Endodermal cell (in vitro differentiated cells): ENCODE measurements around the gene NCOR1. TPM values are rescaled to one million over a fixed set of nuclear protein-coding genes. Genes with fewer than 3 reads are reported as not detected.

Experiments used
- DNase-seq: peaks from one replicate; pipeline ENCODE4 v3.0.0-alpha.2; 2017
- H3K27ac ChIP-seq: 2 replicates; pipeline ENCODE4 v1.5.1; 2013; ENCODE audit warnings: mild to moderate bottlenecking, low read depth, low read length, moderate library complexity
- H3K27me3 ChIP-seq: 2 replicates; pipeline ENCODE4 v1.6.1; 2013; ENCODE audit warnings: mild to moderate bottlenecking, low read length, moderate library complexity; ENCODE audit not compliant: insufficient read depth, control insufficient read depth, poor library complexity, severe bottlenecking
- H3K36me3 ChIP-seq: 2 replicates; pipeline ENCODE4 v1.7.0; 2013; ENCODE audit warnings: mild to moderate bottlenecking, low read length, moderate library complexity; ENCODE audit not compliant: control insufficient read depth, insufficient read depth
- H3K4me1 ChIP-seq: one replicate; pipeline ENCODE4 v1.7.0; 2013; ENCODE audit warnings: low read length; ENCODE audit not compliant: control insufficient read depth, insufficient read depth
- H3K4me3 ChIP-seq: 2 replicates; pipeline ENCODE4 v1.5.1; 2013; ENCODE audit warnings: mild to moderate bottlenecking, low read length, moderate library complexity
- H3K9ac ChIP-seq: 2 replicates; pipeline ENCODE4 v1.6.1; 2013; ENCODE audit warnings: mild to moderate bottlenecking, low read length, moderate library complexity; ENCODE audit not compliant: poor library complexity, severe bottlenecking; ENCODE audit errors: extremely low read depth
- H3K9me3 ChIP-seq: 2 replicates; pipeline ENCODE4 v1.6.1; 2013; ENCODE audit warnings: mild to moderate bottlenecking, low read length, moderate library complexity; ENCODE audit not compliant: control insufficient read depth
- H3K27ac Mint-ChIP-seq: 2 replicates; pipeline ENCODE4 v1.8.0; 2020; ENCODE audit warnings: mixed read lengths
- H3K27me3 Mint-ChIP-seq: 2 replicates; pipeline ENCODE4 v1.8.0; 2021; ENCODE audit warnings: mild to moderate bottlenecking, mixed read lengths; ENCODE audit not compliant: insufficient read depth
- H3K36me3 Mint-ChIP-seq: 2 replicates; pipeline ENCODE4 v1.8.0; 2020; ENCODE audit warnings: low read depth, mixed read lengths
- H3K4me1 Mint-ChIP-seq: 2 replicates; pipeline ENCODE4 v1.8.0; 2020; ENCODE audit warnings: mixed read lengths
- H3K4me3 Mint-ChIP-seq: 2 replicates; pipeline ENCODE4 v1.8.0; 2020; ENCODE audit warnings: mild to moderate bottlenecking, moderate library complexity, mixed read lengths
- H3K9me3 Mint-ChIP-seq: 2 replicates; pipeline ENCODE4 v1.8.0; 2020; ENCODE audit warnings: mild to moderate bottlenecking, mixed read lengths
- CTCF ChIP-seq: fragments of 200-600 bp; sonication (generic); conservative IDR thresholded peaks from 2 replicates; pipeline ENCODE4 v1.5.0; 2021; ENCODE audit warnings: antibody characterized with exemption, mild to moderate bottlenecking
- WGBS, 2 experiments: methylation state at CpG; one replicate each; pipeline versions ENCODE4 v1.1.5 to v1.1.7; 2013; ENCODE audit warnings: missing lambda C conversion rate in 2 of 2, mixed read lengths in 1 of 2; ENCODE audit not compliant: insufficient coverage in 1 of 2, insufficient read length in 1 of 2; 5-methylcytosine and 5-hydroxymethylcytosine counted together
- total RNA-seq, 2 donors: library from RNA; stranded (reverse); fragmentation: NEBNext Ultra II Directional in 1 of 2; extraction: Animal tissue kit (Norgen Biotek cat#: 25700) in 1 of 2; gene quantifications; 2 replicates in 1 of 2; 3 replicates in 1 of 2; pipeline ENCODE4 v1.2.1, GENCODE V29; 2021

NCOR1 gene
- total RNA-seq, 2 donors from 2014 or later, result 112 to 141 TPM

- peaks cover 4% of the 10 kb centered on the region for H3K9me3 Mint-ChIP-seq
- peaks cover 10% of the 10 kb centered on the region for H3K9me3 ChIP-seq
- peaks cover 82% of the 10 kb centered on the region for H3K36me3 Mint-ChIP-seq
- no peak overlapping the region for H3K4me3 ChIP-seq
- no peaks in the 10 kb centered on the region for H3K27me3 Mint-ChIP-seq
- WGBS, 2 experiments, result 100% methylated on average over 1 of the region's 1 CpG; no CpG with 5 or more reads in 1 of the 2 experiments
- peaks cover 93% of the 10 kb centered on the region for H3K36me3 ChIP-seq
- no peaks in the 10 kb centered on the region for H3K27me3 ChIP-seq
- H3K4me1 Mint-ChIP-seq, result peaks cover 23% of the 10 kb centered on the region
- H3K9ac ChIP-seq, result no peak overlapping the region
- no peak overlapping the region for H3K4me3 Mint-ChIP-seq
- DNase-seq, result no peak
- H3K27ac Mint-ChIP-seq, result no peak overlapping the region
- H3K27ac ChIP-seq, result no peak overlapping the region
- peaks cover 5% of the 10 kb centered on the region for H3K4me1 ChIP-seq
- TF ChIP-seq CTCF, result no peak
These were observed 190.1 kb downstream of the NCOR1 start for GRCh38 chr17:16025202-16025601.

GRCh38 chr17:16023881-16024280 is 191.5 kb downstream of the NCOR1 start:
- Histone ChIP-seq H3K9me3 (peaks cover 10% of the 10 kb centered on the region), H3K36me3 (peaks cover 94% of the 10 kb centered on the region), H3K9ac (no peak overlapping the region), H3K4me3 (no peak overlapping the region), H3K27me3 (no peaks in the 10 kb centered on the region), H3K4me1 (peaks cover 5% of the 10 kb centered on the region), H3K27ac (no peak overlapping the region)
- TF ChIP-seq CTCF, result no peak
- Mint-ChIP-seq H3K9me3 (peaks cover 4% of the 10 kb centered on the region), H3K4me3 (no peak overlapping the region), H3K27me3 (no peaks in the 10 kb centered on the region), H3K4me1 (peaks cover 23% of the 10 kb centered on the region), H3K36me3 (peaks cover 84% of the 10 kb centered on the region), H3K27ac (no peak overlapping the region)
- 88 to 93% methylated on average over 3 to 4 of the region's 4 CpGs for WGBS, 2 experiments
- DNase-seq, result no peak

- no peaks in the 10 kb centered on the region for H3K27me3 ChIP-seq
- H3K4me1 Mint-ChIP-seq, result peaks cover 10% of the 10 kb centered on the region
These were observed 196.0 kb downstream of the NCOR1 start for GRCh38 chr17:16019347-16019746.

More at GRCh38 chr17:16019347-16019746, 196.0 kb downstream of the NCOR1 start:
- no peaks in the 10 kb centered on the region for H3K4me1 ChIP-seq
- H3K9ac ChIP-seq, result no peak overlapping the region
- no peak for TF ChIP-seq CTCF
- Mint-ChIP-seq H3K36me3 (peaks cover 71% of the 10 kb centered on the region), H3K4me3 (no peak overlapping the region), H3K27ac (no peak overlapping the region), H3K9me3 (no peaks in the 10 kb centered on the region), H3K27me3 (no peaks in the 10 kb centered on the region)
- H3K36me3 ChIP-seq, result peaks cover 89% of the 10 kb centered on the region
- H3K4me3 ChIP-seq, result no peak overlapping the region
- H3K9me3 ChIP-seq, result peaks cover 10% of the 10 kb centered on the region
- no peak overlapping the region for H3K27ac ChIP-seq
- DNase-seq, result no peak
- WGBS, 2 experiments, result 89 to 100% methylated on average over 1 of the region's 1 CpG
